Peyer's patch (tissue), 4 donors: ENCODE data around the gene CHRNA1. TPM values are rescaled to one million over a fixed set of nuclear protein-coding genes. Genes with fewer than 3 reads are reported as not detected.

Experiments
- DNase-seq, 3 donors: peaks; one replicate each; pipeline ENCODE4 v3.0.0-alpha.2; 2017 to 2019
- H3K27ac ChIP-seq, 4 donors: fragments of 200-600 bp; sonication (generic); one replicate each; pipeline ENCODE4 v1.5.1; 2016 to 2019
- H3K27me3 ChIP-seq, 2 donors: fragments of 200-600 bp; sonication (generic); one replicate each; pipeline ENCODE4 v1.5.1; 2019
- H3K36me3 ChIP-seq, 3 donors: fragments of 200-600 bp; sonication (generic); one replicate each; pipeline ENCODE4 v1.5.1; 2016 to 2019
- H3K4me1 ChIP-seq, 4 donors: fragments of 200-600 bp; sonication (generic); one replicate each; pipeline ENCODE4 v1.5.1; 2016 to 2019
- H3K4me3 ChIP-seq, 4 donors: fragments of 200-600 bp; sonication (generic); 1 replicate in 3 of 4; 2 replicates in 1 of 4; pipeline ENCODE4 v1.5.1; 2016 to 2019; ENCODE audit warnings: mild to moderate bottlenecking in 1 of 4
- H3K9me3 ChIP-seq, 4 donors: fragments of 200-600 bp; sonication (generic); one replicate each; pipeline ENCODE4 v1.5.1; 2016 to 2019; ENCODE audit warnings: mild to moderate bottlenecking in 1 of 4
- POLR2A ChIP-seq, 2 donors: fragments of 450-650 bp; IDR thresholded peaks; one replicate each; pipeline ENCODE4 v1.5.1; 2017; ENCODE audit warnings: antibody characterized with exemption in 2 of 2, mild to moderate bottlenecking in 2 of 2, moderate library complexity in 2 of 2
- total RNA-seq, 4 donors: library from RNA; depleted of rRNA; stranded (reverse); fragments of >200 nt; gene quantifications; one replicate each; pipeline ENCODE4 v1.1.0, GENCODE V29; 2016
- TF ChIP-seq, protein P1 (sequence below), 6 experiments: fragments of 450-650 bp in 4 of 6; fragments of 200-600 bp in 2 of 6; sonication (generic) in 1 of 6; IDR thresholded peaks; one replicate each; pipeline ENCODE4 v1.5.1; 2017 to 2019; ENCODE audit warnings: antibody characterized with exemption in 6 of 6, mild to moderate bottlenecking in 3 of 6, moderate library complexity in 1 of 6

CHRNA1 gene
- total RNA-seq, 4 donors from 2014 or later = not detected

DNA sequence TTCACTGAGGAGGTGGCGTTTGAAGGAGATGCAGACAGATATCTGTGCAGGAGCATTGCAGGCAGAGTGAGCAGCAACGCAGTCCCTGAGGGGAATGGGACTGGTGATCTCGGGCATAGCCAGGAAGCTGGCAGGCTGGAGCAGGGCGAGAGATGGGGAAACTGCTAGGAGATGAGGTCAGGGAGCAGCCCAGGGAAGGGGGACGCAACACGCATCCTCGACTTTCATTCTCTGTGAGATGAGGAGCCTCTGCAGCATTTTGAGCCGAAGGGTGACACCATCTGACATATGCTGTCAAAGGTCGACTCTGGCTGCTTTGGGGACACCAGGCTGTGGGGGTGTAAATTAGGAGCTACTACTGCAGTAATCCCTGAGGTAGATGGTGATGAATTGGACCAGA lies 4.3 kb upstream of the CHRNA1 start:
- TF ChIP-seq, protein P1, sequence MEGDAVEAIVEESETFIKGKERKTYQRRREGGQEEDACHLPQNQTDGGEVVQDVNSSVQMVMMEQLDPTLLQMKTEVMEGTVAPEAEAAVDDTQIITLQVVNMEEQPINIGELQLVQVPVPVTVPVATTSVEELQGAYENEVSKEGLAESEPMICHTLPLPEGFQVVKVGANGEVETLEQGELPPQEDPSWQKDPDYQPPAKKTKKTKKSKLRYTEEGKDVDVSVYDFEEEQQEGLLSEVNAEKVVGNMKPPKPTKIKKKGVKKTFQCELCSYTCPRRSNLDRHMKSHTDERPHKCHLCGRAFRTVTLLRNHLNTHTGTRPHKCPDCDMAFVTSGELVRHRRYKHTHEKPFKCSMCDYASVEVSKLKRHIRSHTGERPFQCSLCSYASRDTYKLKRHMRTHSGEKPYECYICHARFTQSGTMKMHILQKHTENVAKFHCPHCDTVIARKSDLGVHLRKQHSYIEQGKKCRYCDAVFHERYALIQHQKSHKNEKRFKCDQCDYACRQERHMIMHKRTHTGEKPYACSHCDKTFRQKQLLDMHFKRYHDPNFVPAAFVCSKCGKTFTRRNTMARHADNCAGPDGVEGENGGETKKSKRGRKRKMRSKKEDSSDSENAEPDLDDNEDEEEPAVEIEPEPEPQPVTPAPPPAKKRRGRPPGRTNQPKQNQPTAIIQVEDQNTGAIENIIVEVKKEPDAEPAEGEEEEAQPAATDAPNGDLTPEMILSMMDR (IDR thresholded peaks at IDR 0.05) = no peak
- TF ChIP-seq POLR2A (IDR thresholded peaks at IDR 0.05) = no peak
- H3K27me3 ChIP-seq = no peaks in the 10 kb centered on the region
- no peaks in the 10 kb centered on the region for H3K36me3 ChIP-seq
- no peaks in the 10 kb centered on the region for H3K9me3 ChIP-seq
- no peaks in the 10 kb centered on the region for H3K4me1 ChIP-seq
- no peak overlapping the region for H3K27ac ChIP-seq
- H3K4me3 ChIP-seq = no peak overlapping the region
- no peak for DNase-seq

DNA sequence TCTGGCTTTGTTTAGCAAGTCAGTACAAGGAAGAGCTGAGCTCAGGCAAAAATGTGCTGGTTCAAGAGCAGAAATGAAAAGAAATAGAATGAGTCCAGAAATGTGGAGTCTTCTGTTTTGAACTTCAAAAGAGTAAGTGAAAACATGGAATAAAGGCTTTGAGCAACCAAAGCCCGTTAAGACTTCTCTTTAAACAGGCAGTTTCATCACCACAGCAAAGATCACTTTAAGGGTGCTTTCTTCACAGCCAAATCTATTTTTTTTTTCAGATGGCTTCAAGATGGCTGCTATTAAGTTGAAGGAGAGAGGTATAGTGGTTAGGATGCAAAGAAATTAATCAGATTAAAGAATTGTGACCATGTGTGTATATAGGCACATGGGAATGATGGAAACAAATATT lies 2.0 kb upstream of the CHRNA1 start:
- TF ChIP-seq, protein P1 (IDR thresholded peaks at IDR 0.05) = no peak
- TF ChIP-seq POLR2A (IDR thresholded peaks at IDR 0.05) = no peak
- no peak overlapping the region for H3K4me3 ChIP-seq
- H3K36me3 ChIP-seq = no peaks in the 10 kb centered on the region
- no peaks in the 10 kb centered on the region for H3K27me3 ChIP-seq
- DNase-seq = no peak
- no peaks in the 10 kb centered on the region for H3K4me1 ChIP-seq
- H3K9me3 ChIP-seq = no peaks in the 10 kb centered on the region
- no peak overlapping the region for H3K27ac ChIP-seq

DNA sequence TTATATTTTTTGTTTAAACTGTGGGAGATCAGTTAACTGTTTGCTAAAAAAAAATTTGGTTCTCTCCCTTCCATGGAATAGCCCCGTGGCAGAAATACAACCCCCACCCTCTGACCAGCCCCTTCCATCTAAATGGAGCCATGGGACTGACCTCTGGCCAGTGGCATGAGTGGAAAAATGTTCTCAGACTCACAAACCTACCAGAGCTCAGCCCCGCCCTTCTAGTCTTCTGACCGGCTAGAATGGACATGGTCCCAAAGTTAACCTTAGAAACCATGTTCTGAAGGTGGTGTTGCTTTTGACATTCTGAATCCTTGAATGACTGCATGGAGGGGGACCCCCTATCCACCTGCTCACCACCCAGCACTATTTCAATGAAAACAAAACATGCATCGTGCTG lies 1.3 kb upstream of the CHRNA1 start:
- Histone ChIP-seq H3K9me3 (no peaks in the 10 kb centered on the region), H3K27ac (no peak overlapping the region), H3K36me3 (no peaks in the 10 kb centered on the region), H3K4me3 (no peak overlapping the region), H3K27me3 (no peaks in the 10 kb centered on the region), H3K4me1 (no peaks in the 10 kb centered on the region)
- DNase-seq = no peak
- no peak for TF ChIP-seq POLR2A (IDR thresholded peaks at IDR 0.05)
- TF ChIP-seq, protein P1 (IDR thresholded peaks at IDR 0.05) = no peak

DNA sequence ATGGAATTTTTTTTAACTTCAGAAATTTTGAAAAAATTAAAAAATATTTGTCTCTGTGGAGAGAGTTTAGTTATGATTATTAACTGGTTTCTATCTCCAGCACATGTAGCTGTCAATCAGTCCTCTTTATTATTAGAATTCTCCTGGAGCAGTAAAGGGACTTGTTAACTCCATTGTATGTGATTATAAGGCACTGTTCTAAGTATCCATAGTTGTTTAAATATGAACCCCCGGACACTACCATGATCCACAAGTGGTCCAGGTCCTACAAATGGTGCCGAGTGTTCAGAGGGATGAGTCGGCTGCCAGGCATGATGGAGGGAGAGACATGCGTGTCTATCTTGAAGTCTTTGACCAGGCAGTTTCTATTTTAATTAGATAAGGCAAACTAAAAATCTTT lies 492 bp downstream of the CHRNA1 start:
- Histone ChIP-seq H3K27ac (no peak overlapping the region), H3K4me3 (no peak overlapping the region), H3K4me1 (no peaks in the 10 kb centered on the region), H3K27me3 (no peaks in the 10 kb centered on the region), H3K36me3 (no peaks in the 10 kb centered on the region), H3K9me3 (no peaks in the 10 kb centered on the region)
- TF ChIP-seq, protein P1 (IDR thresholded peaks at IDR 0.05) = no peak
- no peak for TF ChIP-seq POLR2A (IDR thresholded peaks at IDR 0.05)
- no peak for DNase-seq

DNA sequence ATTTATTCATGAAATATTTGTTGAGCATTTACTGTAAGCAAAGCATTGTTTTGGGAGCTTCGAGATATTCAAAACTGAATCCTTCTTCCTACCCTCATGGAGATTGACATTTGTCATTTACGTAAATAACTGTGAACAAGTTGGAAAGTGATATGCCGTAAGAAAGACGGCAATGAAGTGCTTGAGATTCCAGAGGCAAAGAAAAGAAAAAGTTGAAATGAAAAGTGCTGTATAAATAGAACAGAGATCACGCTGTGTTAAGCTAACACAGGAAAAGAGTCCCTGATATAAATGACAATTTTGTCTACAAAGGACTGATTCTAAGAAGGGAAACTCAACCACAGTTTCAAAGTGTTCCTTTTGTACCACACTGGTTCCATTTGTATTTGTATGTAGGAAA lies 1.8 kb downstream of the CHRNA1 start:
- no peak for DNase-seq
- no peaks in the 10 kb centered on the region for H3K27me3 ChIP-seq
- no peak overlapping the region for H3K27ac ChIP-seq
- TF ChIP-seq POLR2A (IDR thresholded peaks at IDR 0.05) = no peak
- TF ChIP-seq, protein P1 (IDR thresholded peaks at IDR 0.05) = no peak
- no peaks in the 10 kb centered on the region for H3K36me3 ChIP-seq
- no peaks in the 10 kb centered on the region for H3K9me3 ChIP-seq
- no peak overlapping the region for H3K4me3 ChIP-seq
- H3K4me1 ChIP-seq = no peaks in the 10 kb centered on the region

DNA sequence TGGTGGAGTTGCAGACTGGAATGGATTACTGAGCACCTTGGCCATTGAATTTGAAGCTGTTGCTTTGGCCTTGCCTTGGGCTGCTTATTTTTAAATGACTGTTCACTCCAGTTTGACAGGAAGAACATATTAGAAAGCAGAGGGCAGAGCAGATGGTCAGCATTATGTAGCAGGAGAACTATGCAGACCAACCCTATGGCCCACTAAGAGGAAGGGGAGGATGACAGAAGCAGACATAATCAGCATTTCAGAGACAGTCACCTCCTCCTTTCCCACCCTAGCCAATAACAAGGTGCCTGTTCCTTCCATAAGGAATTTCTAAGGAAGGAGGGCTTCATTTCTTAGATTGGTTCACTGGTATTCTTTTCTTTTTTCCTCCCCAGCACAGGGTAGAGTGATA lies 2.4 kb downstream of the CHRNA1 start:
- no peak overlapping the region for H3K4me3 ChIP-seq
- TF ChIP-seq POLR2A (IDR thresholded peaks at IDR 0.05) = no peak
- TF ChIP-seq, protein P1 (IDR thresholded peaks at IDR 0.05) = no peak
- no peaks in the 10 kb centered on the region for H3K9me3 ChIP-seq
- no peak for DNase-seq
- H3K27me3 ChIP-seq = no peaks in the 10 kb centered on the region
- no peaks in the 10 kb centered on the region for H3K4me1 ChIP-seq
- H3K27ac ChIP-seq = no peak overlapping the region
- H3K36me3 ChIP-seq = no peaks in the 10 kb centered on the region
